MCF 10A (cell line): Measurements from ENCODE around the gene NR3C2. TPM values are rescaled to one million over a fixed set of nuclear protein-coding genes. Genes with fewer than 3 reads are reported as not detected.

ENCODE experiments used
- BruUV-seq: library from RNA; stranded (reverse); fragments of 400-500 nt; replicated peaks from 2 replicates; lab custom pipeline; 2021; lab: Mats Ljungman, UMichigan
- CTCF ChIA-PET: fragments of 300-600 bp; sonication (Branson Sonifier 250); formaldehyde crosslinking; extraction: SDS; loops from one replicate; lab custom pipeline; 2021; ENCODE audit warnings: antibody characterized with exemption, inconsistent platforms; lab: Yijun Ruan, JAX
- POLR2A ChIA-PET: fragments of 300-600, 350-650 bp; sonication (Branson Sonifier 250); formaldehyde crosslinking; extraction: SDS; loops from one replicate; lab custom pipeline; 2020; ENCODE audit warnings: antibody characterized with exemption, inconsistent platforms; lab: Yijun Ruan, JAX
- DNase-seq: peaks from one replicate; pipeline ENCODE4 v3.0.0-alpha.2; 2018; ENCODE audit not compliant: unreplicated experiment
- H3K27ac Mint-ChIP-seq: one replicate; pipeline ENCODE4 v1.8.0; 2022; ENCODE audit warnings: mild to moderate bottlenecking, low read depth, mixed read lengths; ENCODE audit not compliant: unreplicated experiment
- H3K27me3 Mint-ChIP-seq: one replicate; pipeline ENCODE4 v1.8.0; 2022; ENCODE audit warnings: mixed read lengths; ENCODE audit not compliant: insufficient read depth, unreplicated experiment
- H3K36me3 Mint-ChIP-seq: one replicate; pipeline ENCODE4 v1.8.0; 2022; ENCODE audit warnings: mild to moderate bottlenecking, moderate library complexity, mixed read lengths; ENCODE audit not compliant: insufficient read depth, unreplicated experiment
- H3K4me1 Mint-ChIP-seq: one replicate; pipeline ENCODE4 v1.8.0; 2022; ENCODE audit warnings: mixed read lengths; ENCODE audit not compliant: insufficient read depth, unreplicated experiment
- H3K4me3 Mint-ChIP-seq: one replicate; pipeline ENCODE4 v1.8.0; 2022; ENCODE audit warnings: mild to moderate bottlenecking, moderate library complexity, mixed read lengths; ENCODE audit not compliant: unreplicated experiment
- H3K9me3 Mint-ChIP-seq: one replicate; pipeline ENCODE4 v1.8.0; 2022; ENCODE audit warnings: mixed read lengths; ENCODE audit not compliant: unreplicated experiment
- CTCF ChIP-seq: fragments of 200-600 bp; IDR thresholded peaks from one replicate; pipeline ENCODE4 v1.8.0; 2022; ENCODE audit warnings: antibody characterized with exemption, mild to moderate bottlenecking; ENCODE audit not compliant: unreplicated experiment
- intact Hi-C: fragments of 100-400 bp; cut with micrococcal nuclease; formaldehyde crosslinking; loops from 2 replicates; pipeline ENCODE4 v1.14.1; 2022
- total RNA-seq: library from RNA; stranded (reverse); gene quantifications from 2 replicates; pipeline ENCODE4 v1.2.3, GENCODE V29; 2022

Gene NR3C2
- total RNA-seq, 1 experiment from 2014 or later: 0.21 TPM

- Mint-ChIP-seq H3K4me1 (no peaks in the 10 kb centered on the region), H3K36me3 (no peaks in the 10 kb centered on the region), H3K4me3 (no peak overlapping the region), H3K27ac (no peak overlapping the region), H3K9me3 (no peaks in the 10 kb centered on the region), H3K27me3 (no peaks in the 10 kb centered on the region)
- no TSS peak for BruUV-seq
- CTCF ChIA-PET: no interaction called here
- no peak for DNase-seq
- POLR2A ChIA-PET: no interaction called here
- TF ChIP-seq CTCF: no peak
- intact Hi-C loops: no loop called here
Observed at GRCh38 chr4:148295642-148296041, 146.6 kb downstream of the NR3C2 start.

- CTCF ChIA-PET: interaction anchor here (0.6 kb wide), 1 partner anchor 715 kb away, joined by 3 read pairs; no protein-coding TSS in a partner anchor
- intact Hi-C loops: no loop called here
- no peak for TF ChIP-seq CTCF
- Mint-ChIP-seq H3K4me1 (no peaks in the 10 kb centered on the region), H3K4me3 (no peak overlapping the region), H3K9me3 (no peaks in the 10 kb centered on the region), H3K36me3 (no peaks in the 10 kb centered on the region), H3K27ac (no peak overlapping the region), H3K27me3 (no peaks in the 10 kb centered on the region)
- no TSS peak for BruUV-seq
- POLR2A ChIA-PET: no interaction called here
- DNase-seq: no peak
Observed at GRCh38 chr4:148293571-148293970, 148.6 kb downstream of the NR3C2 start.

GRCh38 chr4:148292686-148293085 lies 149.5 kb downstream of the NR3C2 start:
- Mint-ChIP-seq H3K36me3 (no peaks in the 10 kb centered on the region), H3K4me1 (no peaks in the 10 kb centered on the region), H3K27me3 (no peaks in the 10 kb centered on the region), H3K4me3 (no peak overlapping the region), H3K9me3 (no peaks in the 10 kb centered on the region), H3K27ac (no peak overlapping the region)
- no peak for TF ChIP-seq CTCF
- intact Hi-C loops: no loop called here
- CTCF ChIA-PET: no interaction called here
- no peak for DNase-seq
- BruUV-seq: no TSS peak
- POLR2A ChIA-PET: interaction anchor here (0.6 kb wide), 1 partner anchor 86 kb away, joined by 3 read pairs; no protein-coding TSS in a partner anchor

- H3K27ac Mint-ChIP-seq: no peak overlapping the region
- no peak overlapping the region for H3K4me3 Mint-ChIP-seq
- no peaks in the 10 kb centered on the region for H3K36me3 Mint-ChIP-seq
- POLR2A ChIA-PET: interaction anchor here (0.6 kb wide), 1 partner anchor 678 kb away, joined by 3 read pairs; no protein-coding TSS in a partner anchor
- H3K4me1 Mint-ChIP-seq: no peaks in the 10 kb centered on the region
- no peak for TF ChIP-seq CTCF
- no peak for DNase-seq
- BruUV-seq: no TSS peak
- H3K27me3 Mint-ChIP-seq: no peaks in the 10 kb centered on the region
- no peaks in the 10 kb centered on the region for H3K9me3 Mint-ChIP-seq
- intact Hi-C loops: no loop called here
- CTCF ChIA-PET: no interaction called here
Observed at GRCh38 chr4:148289740-148290139, 152.5 kb downstream of the NR3C2 start.
